Stomach (tissue), 9 donors: ENCODE results near the gene HOGA1. TPM values are rescaled to one million over a fixed set of nuclear protein-coding genes. Genes with fewer than 3 reads are reported as not detected.

Experiments
- DNase-seq, 2 donors: peaks; one replicate each; pipeline versions ENCODE4 v3.0.0 to v3.0.0-alpha.2; 2013 to 2019
- H3K27ac ChIP-seq, 5 donors: fragments of 200-600 bp in 4 of 5; sonication (generic) in 4 of 5; one replicate each; pipeline ENCODE4 v1.5.1; 2013 to 2019; ENCODE audit warnings: mild to moderate bottlenecking in 1 of 5, moderate library complexity in 1 of 5
- H3K27me3 ChIP-seq, 3 donors: fragments of 200-600 bp; sonication (generic); one replicate each; pipeline ENCODE4 v1.5.1; 2017 to 2019; ENCODE audit warnings: mixed run types in 1 of 3
- H3K36me3 ChIP-seq, 4 donors: fragments of 200-600 bp; sonication (generic); 1 replicate in 3 of 4; 2 replicates in 1 of 4; pipeline ENCODE4 v1.5.1; 2016 to 2019
- H3K4me1 ChIP-seq, 4 donors: fragments of 200-600 bp; sonication (generic); one replicate each; pipeline ENCODE4 v1.5.1; 2016 to 2019
- H3K4me3 ChIP-seq, 4 donors: fragments of 200-600 bp; sonication (generic) in 3 of 4; one replicate each; pipeline ENCODE4 v1.5.1; 2016 to 2019; ENCODE audit warnings: mild to moderate bottlenecking in 1 of 4
- H3K9me3 ChIP-seq, 4 donors: fragments of 200-600 bp; sonication (generic); one replicate each; pipeline ENCODE4 v1.5.1; 2016 to 2019
- EP300 ChIP-seq: sonication (generic); formaldehyde crosslinking; IDR thresholded peaks from one replicate; pipeline ENCODE4 v1.6.1; 2017; ENCODE audit warnings: antibody characterized with exemption
- POLR2A ChIP-seq, 4 donors: fragments of 450-650 bp; IDR thresholded peaks; one replicate each; pipeline ENCODE4 v1.6.1; 2016; ENCODE audit warnings: antibody characterized with exemption in 4 of 4, control low read depth in 2 of 4, mild to moderate bottlenecking in 1 of 4, moderate library complexity in 1 of 4
- POLR2AphosphoS5 ChIP-seq, 3 donors: sonication (generic); formaldehyde crosslinking; IDR thresholded peaks; one replicate each; pipeline ENCODE4 v1.6.1; 2016; ENCODE audit warnings: antibody characterized with exemption in 3 of 3
- WGBS, 5 donors: extraction: QIAGEN DNeasy Blood & Tissue Kit in 3 of 5; methylation state at CpG; one replicate each; pipeline versions ENCODE4 v1.1.5 to v1.1.7; 2013 to 2018; 5-methylcytosine and 5-hydroxymethylcytosine counted together
- intact Hi-C: fragments of 100-400 bp; cut with DNase I; formaldehyde crosslinking; loops from one replicate; pipeline ENCODE4 v1.15.1; 2023; ENCODE audit warnings: low total_unique reads
- polyA plus RNA-seq, 3 donors: library from polyadenylated mRNA; stranded (reverse); fragments of 200-250 nt; gene quantifications; one replicate each; pipeline ENCODE4 v1.2.3, GENCODE V29; 2013
- total RNA-seq, 5 donors: library from RNA; depleted of rRNA; stranded (reverse); fragments of >200 nt; gene quantifications; one replicate each; pipeline versions ENCODE4 v1.1.0 to v1.2.3, GENCODE V29; 2014 to 2016
- TF ChIP-seq, protein P1 (sequence below), 7 experiments: fragments of 450-650 bp in 4 of 7; fragments of 200-600 bp in 3 of 7; sonication (generic) in 3 of 7; IDR thresholded peaks; one replicate each; pipeline ENCODE4 v1.5.1; 2016 to 2019; ENCODE audit warnings: antibody characterized with exemption in 7 of 7, control low read depth in 2 of 7, mild to moderate bottlenecking in 1 of 7
- donor health status: healthy with polysubstance abuse.
- donor health status: Bipolar disorder and iron deficiency.
- donor health status: healthy.

The HOGA1 gene
- total and polyA plus RNA-seq, 8 donors, result 0.38 TPM; not detected in 7

DNA sequence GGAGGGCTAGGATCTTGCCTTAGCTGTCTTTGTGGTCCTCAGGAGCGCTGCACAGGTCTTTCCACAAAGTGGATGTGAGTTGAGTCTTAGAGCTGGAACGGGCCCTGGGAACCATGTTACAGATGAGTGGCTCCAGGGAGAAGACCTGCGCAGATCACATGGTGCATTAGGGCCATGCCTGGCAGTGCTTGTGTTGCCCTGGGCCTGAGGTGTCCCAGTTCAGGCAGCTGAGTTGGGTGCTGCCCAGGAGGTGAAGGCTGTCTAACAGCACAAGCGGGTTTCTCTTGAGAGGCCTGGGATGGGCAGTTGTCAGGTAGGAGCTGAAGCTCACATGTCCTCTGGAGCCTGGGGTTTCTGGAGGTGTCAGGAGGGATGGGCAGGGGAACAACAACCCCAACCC is 45.4 kb upstream of the HOGA1 start:
- Histone ChIP-seq H3K4me1 (peaks cover 22 to 45% (median 25%) of the 10 kb centered on the region in 4 donors), H3K36me3 (no peaks in the 10 kb centered on the region), H3K9me3 (no peaks in the 10 kb centered on the region), H3K4me3 (no peak overlapping the region), H3K27me3 (no peaks in the 10 kb centered on the region), H3K27ac (no peak overlapping the region)
- intact Hi-C loops, result no loop called here
- 87 to 100% (median 95%) methylated on average over 3 to 4 of the region's 4 CpGs for WGBS, 5 donors
- DNase-seq, result no peak
- TF ChIP-seq POLR2AphosphoS5 (IDR thresholded peaks at IDR 0.05) (no peak), EP300 (no peak), POLR2A (IDR thresholded peaks at IDR 0.05) (no peak)
- TF ChIP-seq, protein P1, sequence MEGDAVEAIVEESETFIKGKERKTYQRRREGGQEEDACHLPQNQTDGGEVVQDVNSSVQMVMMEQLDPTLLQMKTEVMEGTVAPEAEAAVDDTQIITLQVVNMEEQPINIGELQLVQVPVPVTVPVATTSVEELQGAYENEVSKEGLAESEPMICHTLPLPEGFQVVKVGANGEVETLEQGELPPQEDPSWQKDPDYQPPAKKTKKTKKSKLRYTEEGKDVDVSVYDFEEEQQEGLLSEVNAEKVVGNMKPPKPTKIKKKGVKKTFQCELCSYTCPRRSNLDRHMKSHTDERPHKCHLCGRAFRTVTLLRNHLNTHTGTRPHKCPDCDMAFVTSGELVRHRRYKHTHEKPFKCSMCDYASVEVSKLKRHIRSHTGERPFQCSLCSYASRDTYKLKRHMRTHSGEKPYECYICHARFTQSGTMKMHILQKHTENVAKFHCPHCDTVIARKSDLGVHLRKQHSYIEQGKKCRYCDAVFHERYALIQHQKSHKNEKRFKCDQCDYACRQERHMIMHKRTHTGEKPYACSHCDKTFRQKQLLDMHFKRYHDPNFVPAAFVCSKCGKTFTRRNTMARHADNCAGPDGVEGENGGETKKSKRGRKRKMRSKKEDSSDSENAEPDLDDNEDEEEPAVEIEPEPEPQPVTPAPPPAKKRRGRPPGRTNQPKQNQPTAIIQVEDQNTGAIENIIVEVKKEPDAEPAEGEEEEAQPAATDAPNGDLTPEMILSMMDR (IDR thresholded peaks at IDR 0.05), result no peak

DNA sequence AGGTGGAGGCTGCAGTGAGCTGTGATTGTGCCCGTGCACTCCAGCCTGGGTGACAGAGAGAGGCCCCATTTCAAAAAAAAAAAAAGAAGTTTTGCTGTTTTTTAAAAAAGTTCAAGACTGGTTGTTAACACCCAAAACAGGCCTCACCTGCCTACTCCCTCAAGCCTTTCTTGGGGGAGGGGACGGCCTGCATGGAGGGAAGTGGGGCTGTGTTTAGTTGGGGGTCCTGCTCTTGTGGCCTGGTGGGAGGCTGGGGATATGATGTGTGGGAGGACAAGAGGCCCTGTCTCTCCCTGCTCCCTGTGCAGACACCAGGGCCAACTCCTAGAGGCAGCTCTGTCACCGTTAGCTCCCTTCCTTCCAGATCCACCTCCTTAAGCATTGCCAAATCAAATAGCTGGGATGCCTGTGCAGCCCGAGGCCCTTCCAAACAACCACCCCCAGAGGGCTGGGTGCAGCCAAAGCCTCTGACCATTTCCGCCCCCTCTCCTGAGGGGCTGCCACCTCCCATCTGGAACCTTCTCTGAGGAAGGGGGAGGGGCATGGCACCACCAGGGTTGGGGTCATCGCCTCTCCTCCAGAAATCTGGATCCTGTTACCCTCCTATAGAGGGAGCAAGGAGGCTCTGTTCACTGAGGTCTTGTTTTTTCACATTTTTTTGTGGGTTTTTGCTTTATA is 44.5 kb upstream of the HOGA1 start:
- intact Hi-C loops, result no loop called here
- no peak overlapping the region for H3K4me3 ChIP-seq
- H3K36me3 ChIP-seq, result no peaks in the 10 kb centered on the region
- DNase-seq, result peak in 1 of 2 donors; percentile 35
- H3K4me1 ChIP-seq, result peaks cover 23 to 48% (median 25%) of the 10 kb centered on the region in 4 donors
- TF ChIP-seq POLR2A (IDR thresholded peaks at IDR 0.05), result no peak
- TF ChIP-seq EP300, result no peak
- no peak for TF ChIP-seq POLR2AphosphoS5 (IDR thresholded peaks at IDR 0.05)
- TF ChIP-seq, protein P1 (IDR thresholded peaks at IDR 0.05), result no peak
- H3K27ac ChIP-seq, result peak overlapping the region in 2 of 5 donors; percentile 4 to 10
- 56 to 97% (median 72%) methylated on average over 3 to 6 of the region's 6 CpGs for WGBS, 5 donors
- H3K9me3 ChIP-seq, result no peaks in the 10 kb centered on the region
- no peaks in the 10 kb centered on the region for H3K27me3 ChIP-seq

DNA sequence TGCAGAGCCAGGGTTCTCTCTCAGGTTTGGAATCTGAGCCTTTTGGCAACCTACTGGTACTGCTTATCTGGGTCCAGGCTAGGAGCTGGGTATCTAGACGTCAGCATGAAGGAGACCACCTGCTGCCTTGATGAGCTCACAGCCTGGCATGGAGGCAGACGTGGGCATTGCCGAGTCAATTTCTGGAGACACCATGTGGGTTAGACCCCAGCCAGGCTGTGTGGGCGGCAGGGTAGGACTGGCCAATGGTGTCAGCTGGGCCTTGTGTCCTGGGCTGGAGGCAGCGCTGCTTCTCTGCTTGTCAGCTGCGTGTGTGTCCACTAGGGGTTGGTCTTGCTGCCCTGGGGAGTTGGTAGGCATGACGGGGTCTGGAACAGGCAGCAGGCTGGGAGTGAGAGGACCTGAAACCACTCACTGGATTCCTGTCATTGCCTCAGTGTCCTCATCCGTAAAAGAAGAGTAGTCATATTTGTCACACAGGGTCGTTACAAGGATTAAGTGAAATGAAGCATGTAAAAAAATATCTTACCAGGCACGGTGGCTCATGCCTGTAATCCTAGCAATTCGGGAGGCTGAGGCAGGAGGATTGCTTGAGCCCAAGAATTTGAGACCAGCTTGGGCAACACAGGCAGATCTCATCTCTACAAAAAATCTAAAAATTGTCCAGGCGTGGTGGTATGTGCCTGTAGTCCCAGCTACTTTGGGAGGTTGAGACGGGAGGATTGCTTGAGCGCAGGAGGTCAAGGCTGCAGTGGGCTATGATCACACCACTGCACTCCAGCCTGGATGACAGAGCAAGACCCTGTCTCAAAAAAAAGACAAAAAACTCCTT is 43.3 kb upstream of the HOGA1 start:
- H3K27ac ChIP-seq, result peak overlapping the region in 2 of 5 donors; percentile 91 to 92
- H3K9me3 ChIP-seq, result no peaks in the 10 kb centered on the region
- no peak for DNase-seq
- no peaks in the 10 kb centered on the region for H3K36me3 ChIP-seq
- intact Hi-C loops, result no loop called here
- 89 to 93% (median 92%) methylated on average over 12 to 14 of the region's 14 CpGs for WGBS, 5 donors
- H3K27me3 ChIP-seq, result no peaks in the 10 kb centered on the region
- H3K4me1 ChIP-seq, result peaks cover 23 to 48% (median 25%) of the 10 kb centered on the region in 4 donors
- no peak overlapping the region for H3K4me3 ChIP-seq
- TF ChIP-seq EP300 (no peak), POLR2AphosphoS5 (IDR thresholded peaks at IDR 0.05) (no peak), POLR2A (IDR thresholded peaks at IDR 0.05) (no peak)
- TF ChIP-seq, protein P1 (IDR thresholded peaks at IDR 0.05), result no peak

DNA sequence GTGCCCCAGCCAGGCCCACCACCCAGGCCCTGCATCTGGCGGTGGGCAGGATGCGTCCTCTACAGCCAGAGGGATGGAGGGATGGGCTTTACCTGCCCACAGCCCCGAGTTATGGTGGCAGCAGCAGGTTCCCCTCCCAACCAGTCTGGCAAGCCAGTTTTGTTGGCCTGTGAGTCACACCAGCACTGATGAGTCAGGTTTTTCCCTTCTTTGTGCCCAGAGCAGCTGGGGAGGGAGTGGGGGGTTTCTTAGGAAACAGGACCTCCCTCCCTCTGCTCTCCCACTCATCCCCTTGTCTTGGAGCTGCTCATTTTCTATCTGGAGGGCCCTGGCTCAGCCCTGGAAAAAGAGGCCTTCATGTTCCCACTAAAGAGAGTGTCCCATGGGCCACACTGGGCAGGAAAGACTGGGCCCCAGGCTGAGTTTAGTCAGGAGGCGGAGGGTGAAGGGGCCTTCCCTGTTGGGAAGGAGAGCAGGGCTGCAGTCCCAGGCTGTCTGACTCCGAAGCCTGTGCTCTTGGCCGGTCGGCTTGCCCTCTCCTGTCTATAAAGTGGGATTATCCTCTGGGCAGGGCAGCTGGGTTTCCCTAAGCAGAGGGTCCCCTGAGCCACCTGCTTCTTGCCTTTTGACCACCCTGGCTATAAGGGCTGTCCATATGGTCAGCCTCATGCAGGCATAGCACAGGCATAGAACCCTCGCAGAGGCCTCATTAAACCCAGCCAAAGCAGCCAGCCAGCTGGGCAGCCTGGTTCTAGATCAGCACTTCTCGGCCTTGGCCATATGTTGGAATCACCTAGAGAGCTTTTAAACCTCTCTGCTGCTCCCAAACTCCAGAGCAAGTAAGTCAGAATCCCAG is 41.8 kb upstream of the HOGA1 start:
- peak; percentile 40 to 86 for DNase-seq
- peak overlapping the region; percentile 35 to 92 (median 83) for H3K27ac ChIP-seq
- H3K9me3 ChIP-seq, result no peaks in the 10 kb centered on the region
- TF ChIP-seq, protein P1 (IDR thresholded peaks at IDR 0.05), result no peak
- TF ChIP-seq EP300, result no peak
- TF ChIP-seq POLR2AphosphoS5 (IDR thresholded peaks at IDR 0.05), result peak in 1 of 3 donors; percentile 66
- TF ChIP-seq POLR2A (IDR thresholded peaks at IDR 0.05), result no peak
- no peak overlapping the region for H3K4me3 ChIP-seq
- WGBS, 5 donors, result 57 to 77% (median 75%) methylated on average over 6 to 9 of the region's 9 CpGs
- intact Hi-C loops, result no loop called here
- no peaks in the 10 kb centered on the region for H3K36me3 ChIP-seq
- peaks cover 23 to 53% (median 25%) of the 10 kb centered on the region in 4 donors for H3K4me1 ChIP-seq
- no peaks in the 10 kb centered on the region for H3K27me3 ChIP-seq
